Urinary bladder (tissue), 4 donors: ENCODE data around the gene MARF1. TPM values are rescaled to one million over a fixed set of nuclear protein-coding genes. Genes with fewer than 3 reads are reported as not detected.
"Not testable (repeated sequence)": the region's sequence is repeated elsewhere in the genome, so short reads cannot be mapped to it uniquely, and the experiment has no call there.

Experiments used
- DNase-seq: peaks from one replicate; pipeline ENCODE4 v3.0.0-alpha.2; 2015; ENCODE audit errors: extremely low spot score
- H3K27ac ChIP-seq: one replicate; pipeline ENCODE4 v1.5.1; 2013; ENCODE audit warnings: low read depth, mild to moderate bottlenecking, moderate library complexity
- H3K36me3 ChIP-seq: one replicate; pipeline ENCODE4 v1.6.1; 2013; ENCODE audit warnings: mild to moderate bottlenecking, moderate library complexity; ENCODE audit not compliant: insufficient read depth
- H3K4me1 ChIP-seq: one replicate; pipeline ENCODE4 v1.6.1; 2013; ENCODE audit warnings: mild to moderate bottlenecking, moderate library complexity; ENCODE audit not compliant: insufficient read depth
- H3K4me3 ChIP-seq: one replicate; pipeline ENCODE4 v1.5.1; 2013; ENCODE audit warnings: low read depth, low read length
- WGBS: extraction: QIAGEN DNeasy Blood & Tissue Kit; methylation state at CpG from one replicate; pipeline ENCODE4 v1.1.7; 2013; 5-methylcytosine and 5-hydroxymethylcytosine counted together
- polyA plus RNA-seq: library from polyadenylated mRNA; stranded (reverse); fragments of 200-250 nt; gene quantifications from one replicate; pipeline ENCODE4 v1.2.3, GENCODE V29; 2013
- total RNA-seq: library from RNA; depleted of rRNA; stranded (reverse); fragments of >200 nt; gene quantifications from one replicate; pipeline ENCODE4 v1.2.3, GENCODE V29; 2014
- donor health status: healthy with polysubstance abuse.
- donor health status: healthy.

The MARF1 gene
- total and polyA plus RNA-seq, 2 donors: 30.6 to 45.0 TPM

DNA sequence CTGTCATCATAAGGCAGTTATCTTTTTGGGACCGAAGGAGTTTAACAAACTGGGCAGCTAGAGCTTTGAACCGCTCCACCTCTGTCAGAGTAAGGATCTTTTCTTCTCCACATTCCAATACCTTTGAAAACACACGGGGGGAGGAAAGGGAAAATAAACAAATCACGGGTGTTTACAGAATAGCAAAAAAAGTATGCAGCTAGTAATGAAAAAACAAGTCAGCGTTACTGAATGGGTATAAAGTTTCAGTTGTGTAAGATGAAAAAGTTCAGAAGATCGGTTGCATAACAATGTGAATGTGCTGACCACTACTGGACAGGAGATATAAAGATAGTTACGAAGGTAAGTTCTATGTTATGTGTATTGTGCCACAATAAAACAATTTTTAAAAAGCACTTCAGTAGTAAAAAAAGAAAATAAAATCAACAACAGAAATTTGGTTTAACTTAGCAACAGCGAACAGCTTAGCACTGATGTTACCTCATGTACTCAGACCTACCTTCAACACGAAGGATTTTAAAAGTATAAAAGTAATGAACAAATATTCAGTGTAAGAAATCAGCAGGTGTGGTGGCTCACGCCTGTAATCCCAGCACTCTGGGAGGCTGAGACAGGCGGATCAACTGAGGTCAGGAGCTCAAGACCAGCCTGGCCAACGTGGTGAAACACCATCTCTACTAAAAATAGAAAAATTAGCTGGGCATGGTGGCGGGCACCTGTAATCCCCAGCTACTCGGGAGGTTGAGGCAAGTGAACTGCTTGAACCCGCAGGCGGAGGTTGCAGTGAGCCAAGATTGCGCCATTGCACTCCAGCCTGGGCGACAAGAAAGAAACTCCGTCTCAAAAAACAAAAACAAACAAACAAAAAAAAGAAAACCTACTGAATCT lies 34.3 kb downstream of the MARF1 start:
- Histone ChIP-seq H3K27ac (no peak overlapping the region), H3K4me3 (no peak overlapping the region), H3K4me1 (peaks cover 2% of the 10 kb centered on the region), H3K36me3 (peaks cover 7% of the 10 kb centered on the region)
- no peak for DNase-seq
- 81% methylated on average over 19 of the region's 19 CpGs for WGBS

DNA sequence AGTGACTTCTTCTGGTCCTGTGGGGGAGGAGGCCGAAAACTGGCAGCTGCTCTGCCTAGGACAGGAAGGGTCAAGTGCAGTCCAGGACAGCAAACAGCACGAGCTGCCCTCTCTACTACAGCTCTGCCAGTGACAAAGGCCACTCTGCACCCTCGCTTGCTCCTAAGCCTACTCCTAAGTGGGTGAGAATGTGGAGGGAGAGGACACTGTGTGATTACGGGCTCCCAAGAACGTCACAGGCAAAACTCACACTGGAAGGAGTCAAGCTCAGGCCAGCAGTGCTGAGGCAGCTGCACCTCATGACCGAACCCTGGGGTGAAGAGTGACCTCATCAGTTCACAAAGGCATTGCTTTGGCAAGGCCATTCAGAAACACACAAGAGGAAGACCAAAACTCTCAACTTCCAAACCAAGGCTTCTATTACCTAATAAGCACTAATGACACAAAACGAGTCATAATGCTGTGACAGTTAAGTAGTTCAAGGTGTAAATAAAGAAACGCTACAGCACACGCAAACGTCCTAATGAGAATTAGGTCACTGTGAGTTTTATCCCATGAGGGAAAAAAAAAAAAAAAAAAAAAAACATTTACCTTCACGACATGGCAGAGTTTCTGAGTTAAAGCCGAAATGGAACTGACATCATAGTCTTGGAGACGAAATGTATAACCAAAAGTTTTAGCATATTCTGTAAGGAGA lies 35.1 kb downstream of the MARF1 start:
- Histone ChIP-seq H3K36me3 (peaks cover 7% of the 10 kb centered on the region), H3K4me3 (no peak overlapping the region)
- DNase-seq: no peak

DNA sequence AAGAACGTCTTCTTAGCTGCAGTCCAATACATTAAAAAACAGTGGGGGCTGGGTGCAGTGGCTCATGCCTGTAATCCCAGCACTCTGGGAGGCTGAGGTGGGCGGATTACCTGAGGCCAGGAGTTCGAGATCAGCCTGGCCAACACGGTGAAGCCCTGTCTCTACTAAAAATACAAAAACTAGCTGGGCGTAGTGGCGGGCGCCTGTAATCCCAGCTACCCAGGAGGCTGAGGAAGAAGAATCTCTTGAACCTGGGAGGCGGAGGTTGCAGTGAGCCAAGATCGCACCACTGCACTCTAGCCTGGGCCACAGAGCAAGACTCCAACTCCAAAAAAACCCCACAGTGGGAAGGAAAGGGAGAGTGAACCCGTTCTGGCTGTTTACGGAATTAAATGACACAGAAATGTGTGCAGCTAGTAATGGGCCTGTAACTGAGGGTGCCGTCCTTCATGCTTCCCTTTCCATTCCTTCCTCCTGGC lies 35.7 kb downstream of the MARF1 start:
- not testable (repeated sequence) for H3K4me1 ChIP-seq, H3K4me3 ChIP-seq, H3K27ac ChIP-seq, DNase-seq, H3K36me3 ChIP-seq
- 90% methylated on average over 12 of the region's 12 CpGs for WGBS

More for the DNA sequence above, 35.1 kb downstream of the MARF1 start:
- no peak overlapping the region for H3K27ac ChIP-seq
- H3K4me1 ChIP-seq: peaks cover 2% of the 10 kb centered on the region
- WGBS: 82% methylated on average over 13 of the region's 13 CpGs

DNA sequence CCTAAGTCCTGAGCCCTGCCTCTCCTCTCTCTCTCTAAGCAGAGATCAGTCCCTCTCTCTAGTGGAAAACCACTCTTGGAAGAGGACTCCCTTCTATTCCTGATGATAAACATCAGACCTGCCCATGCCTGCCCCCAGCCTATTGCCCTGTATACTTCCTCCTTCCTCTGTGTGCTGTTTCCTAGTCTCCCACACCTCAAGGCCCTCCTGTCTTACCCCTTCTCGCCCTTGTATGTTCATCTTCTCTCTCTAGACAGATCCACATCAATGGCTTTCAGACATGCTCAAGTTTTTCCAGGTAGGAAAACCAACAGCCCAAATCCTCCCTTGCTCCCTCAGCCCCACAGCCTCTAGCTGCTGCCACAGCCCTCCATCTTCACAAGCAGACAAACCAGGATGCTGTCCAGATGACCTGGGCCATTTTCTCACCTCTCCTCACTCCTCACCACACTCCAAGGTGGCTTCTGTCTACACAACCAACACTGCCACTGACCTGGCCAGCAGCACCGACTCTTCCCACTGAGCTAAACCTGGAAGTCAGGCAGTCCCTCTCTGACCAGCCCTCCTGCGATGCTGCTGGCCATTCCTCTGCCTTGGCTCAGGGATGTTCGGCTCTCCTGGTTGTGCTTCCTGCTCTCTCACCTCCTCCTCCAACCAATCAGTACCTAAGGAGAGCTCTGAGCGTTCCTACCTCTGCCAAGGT lies 36.3 kb downstream of the MARF1 start:
- Histone ChIP-seq H3K4me3 (no peak overlapping the region), H3K36me3 (peaks cover 4% of the 10 kb centered on the region), H3K27ac (no peak overlapping the region), H3K4me1 (peaks cover 2% of the 10 kb centered on the region)
- no peak for DNase-seq
- 89% methylated on average over 5 of the region's 5 CpGs for WGBS

DNA sequence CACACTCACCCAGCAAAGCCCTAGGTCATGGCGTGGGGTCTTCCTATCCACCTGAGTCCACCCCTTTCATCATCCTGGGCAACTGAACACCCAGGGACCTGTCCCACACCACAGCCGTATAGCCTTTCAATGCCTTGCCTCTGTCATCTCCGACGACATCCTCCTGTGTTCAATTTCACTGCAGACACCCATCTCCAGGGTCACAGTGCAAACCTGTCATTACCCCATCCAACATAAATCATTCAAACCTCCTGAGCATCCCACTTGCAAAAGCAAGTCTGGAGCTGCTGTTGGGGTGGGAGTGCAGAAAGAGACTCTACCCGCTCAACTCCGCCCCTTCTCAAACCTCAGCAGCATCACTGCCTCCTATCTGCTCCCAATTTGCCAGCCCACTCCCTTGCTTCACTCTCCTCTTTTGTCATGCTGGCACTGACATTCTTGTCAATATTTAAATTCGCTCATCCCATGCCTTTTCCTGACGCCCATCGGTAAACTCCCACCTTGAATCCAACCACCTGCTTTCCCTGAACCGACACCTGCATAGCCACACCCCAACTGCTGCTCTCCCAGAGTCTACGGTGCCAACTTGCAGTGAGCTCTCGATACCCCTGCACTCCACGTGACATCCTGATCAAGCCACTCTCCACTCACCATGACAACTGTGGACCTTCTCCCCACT lies 37.0 kb downstream of the MARF1 start:
- Histone ChIP-seq H3K36me3 (peaks cover 1% of the 10 kb centered on the region), H3K27ac (no peak overlapping the region), H3K4me1 (peaks cover 2% of the 10 kb centered on the region), H3K4me3 (no peak overlapping the region)
- DNase-seq: no peak
- 89% methylated on average over 13 of the region's 13 CpGs for WGBS

DNA sequence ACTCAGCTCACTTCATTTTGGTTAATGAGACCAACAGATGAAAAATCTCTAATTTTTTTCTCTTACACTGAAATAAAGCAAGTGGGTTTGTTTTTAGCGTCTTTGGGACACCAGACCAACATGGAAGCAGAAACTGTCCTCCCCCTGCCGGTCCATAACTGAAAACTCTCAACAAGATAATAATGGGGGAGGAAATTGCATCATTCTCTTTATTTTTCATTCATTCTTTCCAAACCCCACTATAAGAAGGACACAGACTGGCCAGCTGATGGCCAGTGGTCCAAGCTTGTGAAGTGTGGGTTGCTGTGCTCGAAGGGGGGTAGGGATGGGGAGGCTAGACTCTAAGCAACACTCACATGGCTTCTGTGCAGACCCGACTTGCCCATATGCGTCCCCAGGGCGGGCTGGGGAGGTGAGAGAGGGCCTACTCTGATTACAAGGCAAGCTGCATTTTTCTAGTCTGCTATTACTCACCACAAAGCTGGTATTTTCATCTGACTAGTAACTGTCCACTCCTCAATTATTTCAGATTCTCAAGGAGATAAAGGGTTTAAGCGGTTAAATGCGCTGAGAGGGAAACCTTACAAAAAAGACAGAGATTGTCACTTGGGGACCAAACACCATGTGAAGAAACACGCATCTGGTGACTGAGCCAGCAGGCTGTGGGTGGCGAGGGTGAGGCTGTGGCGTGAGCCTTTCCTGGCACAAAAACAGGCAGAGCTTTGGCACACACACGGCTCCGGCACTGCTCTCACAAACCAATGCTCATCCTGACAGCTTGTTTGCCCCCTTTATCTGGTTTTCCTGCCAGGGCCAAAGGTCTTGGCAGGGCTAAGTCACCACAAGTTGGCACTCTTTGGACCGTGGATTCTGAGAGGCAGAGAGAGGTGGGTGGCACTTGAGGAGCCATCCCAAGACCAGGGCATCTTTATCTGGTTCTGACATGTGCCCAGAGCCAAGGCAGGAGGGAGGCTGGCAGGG lies 38.2 kb downstream of the MARF1 start:
- H3K4me3 ChIP-seq: no peak overlapping the region
- H3K4me1 ChIP-seq: peaks cover 2% of the 10 kb centered on the region
- H3K36me3 ChIP-seq: peaks cover 3% of the 10 kb centered on the region
- H3K27ac ChIP-seq: no peak overlapping the region
- WGBS: 90% methylated on average over 14 of the region's 14 CpGs
- no peak for DNase-seq

DNA sequence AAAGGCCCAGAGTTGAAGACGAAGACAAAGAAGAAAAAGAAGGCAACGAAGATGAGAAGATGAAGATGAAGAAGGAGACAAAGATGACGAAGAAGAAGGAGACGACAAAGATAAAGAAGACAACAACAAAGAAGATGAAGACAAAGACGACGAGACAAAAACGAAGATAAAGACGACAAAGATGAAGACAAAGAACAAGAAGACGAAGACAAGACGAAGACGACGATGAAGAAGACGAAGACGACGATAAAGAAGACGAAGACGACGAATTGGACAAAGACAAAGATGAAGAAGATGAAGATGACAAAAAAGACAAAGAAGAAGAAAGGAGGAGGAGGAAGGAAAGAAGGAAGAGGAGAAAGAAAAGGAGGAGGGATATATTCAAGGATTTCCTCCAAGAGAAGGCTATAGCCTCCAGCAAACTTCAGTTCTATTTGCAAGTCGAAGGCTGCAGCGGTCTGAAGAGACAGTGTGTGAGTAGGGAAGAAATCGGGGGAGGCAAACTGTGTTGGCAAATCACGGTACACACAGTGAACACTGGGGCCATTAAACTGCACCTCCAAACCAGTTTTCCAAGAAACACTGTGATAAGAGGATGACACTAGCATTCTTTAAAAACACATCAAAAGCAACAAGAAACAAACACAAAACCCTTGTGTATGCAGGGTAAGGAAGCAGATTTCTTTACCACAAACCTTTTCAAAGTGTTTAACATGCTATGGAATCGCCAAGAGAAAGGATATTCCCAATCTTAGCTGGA lies 40.5 kb downstream of the MARF1 start:
- Histone ChIP-seq H3K36me3 (peaks cover 10% of the 10 kb centered on the region), H3K4me3 (no peak overlapping the region), H3K4me1 (peaks cover 2% of the 10 kb centered on the region), H3K27ac (no peak overlapping the region)
- 96% methylated on average over 23 of the region's 23 CpGs for WGBS
- no peak for DNase-seq

DNA sequence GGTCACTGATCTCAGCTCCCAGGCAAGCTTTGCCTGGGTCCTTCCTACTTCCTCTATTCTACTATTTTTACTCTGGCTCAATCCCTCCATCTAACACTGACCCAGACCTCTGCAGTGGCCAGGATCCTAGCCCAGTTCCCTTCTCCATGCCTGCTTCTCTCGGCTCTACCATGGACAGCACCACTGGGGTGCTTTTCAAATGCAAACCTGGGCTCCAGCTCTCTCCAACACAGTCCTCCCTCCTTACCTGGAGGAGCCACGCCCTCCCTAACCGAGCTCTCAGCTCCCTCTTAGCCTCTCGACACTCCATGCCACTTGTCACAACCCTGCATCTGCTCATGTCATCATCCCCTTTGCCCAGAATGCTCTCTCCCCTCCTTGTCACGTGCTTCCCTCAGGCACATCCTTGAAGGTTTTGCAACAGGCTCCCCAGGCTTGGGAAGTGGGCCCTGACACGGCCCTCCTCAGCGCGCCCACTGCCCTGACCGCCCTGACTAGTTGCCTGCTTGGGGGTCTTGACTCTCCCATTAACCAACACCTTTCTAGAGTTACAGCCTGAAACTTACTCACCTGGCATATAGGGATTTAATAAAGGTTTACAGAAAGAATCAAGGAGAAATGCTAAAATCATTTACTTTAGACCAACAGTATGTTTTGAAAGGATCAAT lies 41.6 kb downstream of the MARF1 start:
- no peak for DNase-seq
- Histone ChIP-seq H3K4me1 (peaks cover 2% of the 10 kb centered on the region), H3K36me3 (peaks cover 10% of the 10 kb centered on the region), H3K27ac (no peak overlapping the region), H3K4me3 (no peak overlapping the region)
- WGBS: 84% methylated on average over 9 of the region's 9 CpGs

DNA sequence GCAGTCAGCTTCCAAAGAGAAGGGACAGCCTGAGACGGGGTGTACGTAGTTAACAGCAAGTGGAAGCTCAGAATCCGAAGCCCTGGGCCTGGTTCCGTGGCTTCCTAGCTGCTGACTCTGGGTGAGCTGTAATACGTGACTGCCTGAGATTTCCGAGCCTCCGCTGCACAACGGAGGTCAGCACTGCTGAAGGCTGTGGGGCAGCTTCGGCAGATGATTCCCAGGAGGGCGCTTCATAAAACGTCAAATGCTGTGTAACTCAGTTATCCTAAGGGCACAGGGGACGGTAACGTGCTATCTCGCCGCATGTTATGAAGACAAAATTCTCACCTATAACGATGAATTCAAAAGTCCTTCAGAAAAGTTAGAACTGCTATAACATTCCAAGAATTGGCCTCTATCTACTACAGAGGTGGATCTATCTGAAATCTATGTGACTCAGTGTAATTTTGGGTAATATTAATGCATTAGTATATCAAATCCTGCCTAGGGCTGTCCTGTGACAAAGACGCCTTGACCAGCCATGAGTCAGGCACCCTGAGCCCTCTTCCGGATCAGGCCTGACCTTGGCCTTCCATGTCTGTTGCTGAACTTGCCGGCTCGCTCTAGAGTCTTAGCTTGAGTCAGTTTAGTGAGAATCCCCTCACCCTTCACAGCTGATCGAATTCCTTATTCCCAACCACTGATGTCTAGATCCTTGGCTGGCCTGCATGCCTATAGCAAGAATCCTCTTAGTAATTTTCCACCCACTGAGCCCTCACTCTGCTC lies 43.5 kb downstream of the MARF1 start:
- H3K4me3 ChIP-seq: no peak overlapping the region
- no peak overlapping the region for H3K27ac ChIP-seq
- 95% methylated on average over 21 of the region's 21 CpGs for WGBS
- H3K36me3 ChIP-seq: peaks cover 8% of the 10 kb centered on the region
- H3K4me1 ChIP-seq: peaks cover 2% of the 10 kb centered on the region
- DNase-seq: no peak

DNA sequence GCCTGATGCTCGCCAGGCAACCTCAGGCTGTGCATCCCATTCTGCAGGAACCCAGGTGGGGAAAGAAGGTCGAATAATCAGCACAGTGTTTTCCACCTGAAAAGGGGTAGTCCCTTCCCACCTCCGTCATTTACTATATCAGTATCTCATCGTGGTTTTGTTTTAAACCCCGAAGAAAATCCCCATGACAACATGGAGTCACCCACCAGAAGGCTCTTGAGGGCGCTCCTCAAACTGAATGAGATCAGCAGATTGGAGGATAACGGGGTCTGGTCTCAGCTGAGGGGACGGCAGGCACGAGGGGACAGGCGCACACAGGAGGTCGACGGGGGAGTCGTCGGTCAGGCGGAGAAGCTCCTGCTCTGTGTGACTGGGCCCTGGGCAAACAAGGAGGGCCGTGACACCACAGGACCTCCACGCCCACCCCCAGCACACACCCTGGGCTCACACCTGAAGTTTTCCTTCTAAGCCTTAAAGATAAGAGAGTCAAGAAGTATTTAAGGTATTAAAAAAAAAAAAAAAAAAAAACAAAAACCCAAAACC lies 44.2 kb downstream of the MARF1 start:
- no peak overlapping the region for H3K27ac ChIP-seq
- DNase-seq: no peak
- H3K36me3 ChIP-seq: peaks cover 8% of the 10 kb centered on the region
- no peaks in the 10 kb centered on the region for H3K4me1 ChIP-seq
- H3K4me3 ChIP-seq: no peak overlapping the region
- 93% methylated on average over 17 of the region's 17 CpGs for WGBS
